HG02798 (cell line): ENCODE measurements around the gene CATSPER3.
"Not testable (repeated sequence)": the region's sequence is repeated elsewhere in the genome, so short reads cannot be mapped to it uniquely, and the experiment has no call there.

Source experiments
- ATAC-seq: cut with Tn5 transposase; IDR thresholded peaks from one replicate; pipeline ENCODE4 v1.9.1; 2021; ENCODE audit warnings: mild to moderate bottlenecking; ENCODE audit not compliant: unreplicated experiment, poor library complexity

CATSPER3 gene

GRCh38 chr5:134969166-134969565, 1.5 kb downstream of the CATSPER3 start:
- ATAC-seq, result no peak

GRCh38 chr5:134975078-134975715, 7.5 kb downstream of the CATSPER3 start:
- no peak for ATAC-seq

GRCh38 chr5:134975843-134976242, 8.1 kb downstream of the CATSPER3 start:
- ATAC-seq, result no peak

GRCh38 chr5:134976841-134977240, 9.1 kb downstream of the CATSPER3 start:
- ATAC-seq, result no peak

- ATAC-seq, result no peak
Observed at GRCh38 chr5:134979416-134979815, 11.7 kb downstream of the CATSPER3 start.

GRCh38 chr5:134982230-134982629, 14.5 kb downstream of the CATSPER3 start:
- ATAC-seq, result no peak

- ATAC-seq, result no peak
Observed at GRCh38 chr5:134989266-134989830, 21.6 kb downstream of the CATSPER3 start.

GRCh38 chr5:134990183-134990582, 22.5 kb downstream of the CATSPER3 start:
- not testable (repeated sequence) for ATAC-seq

GRCh38 chr5:134992148-134992547, 24.4 kb downstream of the CATSPER3 start:
- no peak for ATAC-seq

- no peak for ATAC-seq
Observed at GRCh38 chr5:134993161-134993560, 25.5 kb downstream of the CATSPER3 start.

- no peak for ATAC-seq
Observed at GRCh38 chr5:134994560-134995156, 27.0 kb downstream of the CATSPER3 start.

- ATAC-seq, result no peak
Observed at GRCh38 chr5:134995850-134996402, 28.2 kb downstream of the CATSPER3 start.

- no peak for ATAC-seq
Observed at GRCh38 chr5:134997015-134997414, 29.3 kb downstream of the CATSPER3 start.

- ATAC-seq, result not testable (repeated sequence)
Observed at GRCh38 chr5:134998068-134998467, 30.4 kb downstream of the CATSPER3 start.

GRCh38 chr5:135004376-135004775, 36.7 kb downstream of the CATSPER3 start:
- ATAC-seq, result no peak

- ATAC-seq, result no peak
Observed at GRCh38 chr5:135005076-135005475, 37.4 kb downstream of the CATSPER3 start.

- no peak for ATAC-seq
Observed at GRCh38 chr5:135007305-135007704, 39.6 kb downstream of the CATSPER3 start.

- ATAC-seq, result no peak
Observed at GRCh38 chr5:135007749-135008363, 40.1 kb downstream of the CATSPER3 start.

GRCh38 chr5:135008556-135008955, 40.8 kb downstream of the CATSPER3 start:
- no peak for ATAC-seq

GRCh38 chr5:135008981-135009735, 41.5 kb downstream of the CATSPER3 start:
- no peak for ATAC-seq
